A673 (cell line): ENCODE measurements around the gene CNTN5. TPM values are rescaled to one million over a fixed set of nuclear protein-coding genes. Genes with fewer than 3 reads are reported as not detected.

Experiments
- BruUV-seq: library from RNA; stranded (reverse); fragments of 400-500 nt; replicated peaks from 2 replicates; lab custom pipeline; 2021; lab: Mats Ljungman, UMichigan
- CTCF ChIA-PET: fragments of 300-600 bp; sonication (Branson Sonifier 250); formaldehyde crosslinking; loops from one replicate; lab custom pipeline; 2022; ENCODE audit warnings: antibody characterized with exemption; lab: Charles Lee
- POLR2A ChIA-PET: fragments of 300-600 bp; sonication (Branson Sonifier 250); formaldehyde crosslinking; loops from one replicate; lab custom pipeline; 2022; ENCODE audit warnings: antibody characterized with exemption; ENCODE audit not compliant: low non-redundant PET; lab: Charles Lee
- DNase-seq: peaks from one replicate; pipeline ENCODE4 v3.0.0-alpha.2; 2015; ENCODE audit warnings: low spot score
- H3K27ac ChIP-seq: fragments of 200-600 bp; sonication (generic); 2 replicates; pipeline ENCODE4 v1.5.1; 2016; ENCODE audit warnings: mixed run types, low read depth, mild to moderate bottlenecking, mixed read lengths, antibody characterized with exemption, low read length; ENCODE audit not compliant: poor library complexity, severe bottlenecking
- H3K27me3 ChIP-seq: fragments of 200-600 bp; sonication (generic); replicated peaks from 2 replicates; pipeline ENCODE4 v1.6.1; 2017; ENCODE audit warnings: mixed run types, low read depth, mild to moderate bottlenecking, mixed read lengths, antibody characterized with exemption, low read length; ENCODE audit not compliant: insufficient read depth, poor library complexity
- H3K36me3 ChIP-seq: fragments of 200-600 bp; sonication (generic); 2 replicates; pipeline ENCODE4 v1.6.1; 2016; ENCODE audit warnings: mixed run types, mild to moderate bottlenecking, mixed read lengths, antibody characterized with exemption, low read length; ENCODE audit not compliant: insufficient read depth, poor library complexity, severe bottlenecking
- H3K4me1 ChIP-seq: fragments of 200-600 bp; sonication (generic); 2 replicates; pipeline ENCODE4 v1.6.1; 2017; ENCODE audit warnings: mixed run types, mild to moderate bottlenecking, mixed read lengths, antibody characterized with exemption, low read length; ENCODE audit not compliant: insufficient read depth, poor library complexity, severe bottlenecking
- H3K4me3 ChIP-seq: fragments of 200-600 bp; sonication (generic); 2 replicates; pipeline ENCODE4 v1.5.1; 2016; ENCODE audit warnings: low read depth, mixed run types, mild to moderate bottlenecking, mixed read lengths, low read length; ENCODE audit not compliant: poor library complexity, severe bottlenecking
- H3K9me3 ChIP-seq: fragments of 200-600 bp; sonication (generic); 2 replicates; pipeline ENCODE4 v1.6.1; 2016; ENCODE audit warnings: mixed run types, low read depth, mild to moderate bottlenecking, mixed read lengths, antibody characterized with exemption, low read length; ENCODE audit not compliant: poor library complexity, severe bottlenecking
- CTCF ChIP-seq: fragments of 300-800, 200-600 bp; sonication (generic); conservative IDR thresholded peaks from 2 replicates; pipeline ENCODE4 v1.5.1; 2017; ENCODE audit warnings: low read depth, mild to moderate bottlenecking, antibody characterized with exemption, low read length, moderate library complexity, mixed read lengths
- EZH2 ChIP-seq: fragments of 200-600 bp; sonication (generic); IDR thresholded peaks from 2 replicates; pipeline ENCODE4 v1.6.1; 2017; ENCODE audit warnings: borderline replicate concordance, low read depth, mild to moderate bottlenecking, mixed read lengths, antibody characterized with exemption, low read length; ENCODE audit not compliant: poor library complexity, severe bottlenecking
- intact Hi-C: fragments of 100-400 bp; cut with micrococcal nuclease; formaldehyde crosslinking; loops from one replicate; pipeline ENCODE4 v1.10.0; 2022; ENCODE audit not compliant: unreplicated experiment
- total RNA-seq: library from RNA; stranded (reverse); gene quantifications from 2 replicates; pipeline ENCODE4 v1.2.3, GENCODE V29; 2021

CNTN5 gene
- total RNA-seq, 1 experiment from 2014 or later = 0.80 TPM

DNA sequence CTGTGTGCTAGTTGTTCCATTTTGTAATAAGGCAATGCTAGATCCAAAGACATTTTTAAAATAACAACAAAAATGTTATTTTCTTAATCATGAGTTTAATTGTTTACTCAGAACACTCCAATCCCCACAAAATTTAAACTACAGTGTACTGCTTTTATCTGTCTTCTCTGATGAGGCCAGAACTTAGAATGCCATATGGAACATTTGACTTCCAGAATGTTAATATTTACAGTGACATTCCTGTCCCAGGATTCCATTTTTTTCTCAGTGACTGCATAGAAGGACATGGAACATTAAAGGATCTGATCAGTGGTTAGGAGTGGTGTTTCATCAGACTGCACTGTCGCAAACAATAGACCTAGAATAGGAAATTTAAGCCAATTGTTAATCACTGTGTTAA, 1171.4 kb downstream of the CNTN5 start:
- intact Hi-C loops = no loop called here
- Histone ChIP-seq H3K27ac (no peak overlapping the region), H3K9me3 (no peaks in the 10 kb centered on the region), H3K4me3 (no peak overlapping the region), H3K36me3 (no peaks in the 10 kb centered on the region), H3K27me3 (no peaks in the 10 kb centered on the region), H3K4me1 (no peaks in the 10 kb centered on the region)
- TF ChIP-seq CTCF (no peak), EZH2 (no peak)
- ChIA-PET POLR2A (no interaction called here), CTCF (no interaction called here)
- BruUV-seq = no TSS peak
- DNase-seq = no peak

- no peak for DNase-seq
- CTCF ChIA-PET = no interaction called here
- POLR2A ChIA-PET = no interaction called here
- no peaks in the 10 kb centered on the region for H3K36me3 ChIP-seq
- no peaks in the 10 kb centered on the region for H3K9me3 ChIP-seq
- TF ChIP-seq EZH2 = no peak
- no peak for TF ChIP-seq CTCF
- H3K27me3 ChIP-seq = no peaks in the 10 kb centered on the region
- H3K27ac ChIP-seq = no peak overlapping the region
- H3K4me1 ChIP-seq = no peaks in the 10 kb centered on the region
- intact Hi-C loops = no loop called here
- no peak overlapping the region for H3K4me3 ChIP-seq
- no TSS peak for BruUV-seq
Measured at GRCh38 chr11:100203789-100204188, 1183.0 kb downstream of the CNTN5 start.

DNA sequence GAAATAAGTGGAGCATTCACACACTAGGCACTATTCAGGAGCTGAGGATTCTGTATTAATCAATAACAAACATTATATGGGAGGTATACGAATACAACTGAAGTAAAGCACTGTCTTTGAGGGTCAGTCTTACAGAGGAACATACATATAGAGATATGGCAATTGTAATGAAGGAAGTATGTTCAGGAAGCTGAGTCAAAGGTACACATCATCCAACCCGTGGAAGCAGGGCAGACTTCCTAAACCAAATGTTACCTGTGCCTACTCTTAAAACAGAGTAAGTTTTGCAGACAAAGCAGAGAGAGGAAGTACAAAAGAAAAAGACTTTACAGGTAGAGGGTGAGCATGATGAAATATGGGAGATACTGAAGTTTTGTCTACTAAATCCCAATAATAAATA, 1185.2 kb downstream of the CNTN5 start:
- H3K36me3 ChIP-seq = no peaks in the 10 kb centered on the region
- no peak for DNase-seq
- intact Hi-C loops = no loop called here
- CTCF ChIA-PET = no interaction called here
- no peaks in the 10 kb centered on the region for H3K27me3 ChIP-seq
- TF ChIP-seq EZH2 (no peak), CTCF (no peak)
- POLR2A ChIA-PET = no interaction called here
- BruUV-seq = no TSS peak
- no peaks in the 10 kb centered on the region for H3K4me1 ChIP-seq
- H3K27ac ChIP-seq = no peak overlapping the region
- H3K4me3 ChIP-seq = no peak overlapping the region
- no peaks in the 10 kb centered on the region for H3K9me3 ChIP-seq
